Heart right ventricle (tissue), 16 donors: ENCODE data around the gene PCDHB12. TPM values are rescaled to one million over a fixed set of nuclear protein-coding genes. Genes with fewer than 3 reads are reported as not detected.

Experiments used
- ATAC-seq, 8 donors: fragments of 200-7000 bp; cut with Tn5 transposase; one replicate each; pipeline ENCODE4 v1.9.1; 2020; ENCODE audit warnings: mild to moderate bottlenecking in 8 of 8, moderate library complexity in 8 of 8, moderate number of reproducible peaks in 1 of 8
- DNase-seq, 2 donors: peaks; one replicate each; pipeline ENCODE4 v3.0.0-alpha.2; 2020
- H3K27ac ChIP-seq, 10 donors: fragments of 200-600 bp; sonication (generic) in 2 of 10; one replicate each; pipeline versions ENCODE4 v1.5.0 to v1.8.0; 2020 to 2022; ENCODE audit warnings: mild to moderate bottlenecking in 3 of 10
- H3K27me3 ChIP-seq, 7 donors: fragments of 200-600 bp; one replicate each; pipeline ENCODE4 v1.8.0; 2021 to 2022; ENCODE audit warnings: mild to moderate bottlenecking in 2 of 7
- H3K36me3 ChIP-seq, 9 donors: fragments of 200-600 bp; sonication (generic) in 1 of 9; one replicate each; pipeline versions ENCODE4 v1.5.0 to v1.8.0; 2020 to 2022; ENCODE audit warnings: mild to moderate bottlenecking in 2 of 9
- H3K4me1 ChIP-seq, 9 donors: fragments of 200-600 bp; sonication (generic) in 1 of 9; one replicate each; pipeline versions ENCODE4 v1.5.0 to v1.8.0; 2020 to 2022; ENCODE audit warnings: mild to moderate bottlenecking in 4 of 9
- H3K4me3 ChIP-seq, 10 donors: fragments of 200-600 bp; sonication (generic) in 2 of 10; one replicate each; pipeline versions ENCODE4 v1.5.0 to v1.8.0; 2020 to 2022; ENCODE audit warnings: mild to moderate bottlenecking in 7 of 10, moderate library complexity in 2 of 10
- H3K9me3 ChIP-seq, 11 donors: fragments of 200-600 bp in 10 of 11; sonication (generic) in 2 of 11; one replicate each; pipeline versions ENCODE4 v1.5.0 to v1.8.0; 2013 to 2022; ENCODE audit warnings: mild to moderate bottlenecking in 2 of 11, control low read depth in 1 of 11, moderate library complexity in 1 of 11
- WGBS, 2 donors: extraction: QIAGEN DNeasy Blood & Tissue Kit; methylation state at CpG; one replicate each; pipeline ENCODE4 v1.1.7; 2013; ENCODE audit warnings: inconsistent platforms in 1 of 2; 5-methylcytosine and 5-hydroxymethylcytosine counted together
- intact Hi-C, 10 donors: fragments of 100-400 bp; cut with DNase I; formaldehyde crosslinking; loops; one replicate each; pipeline versions ENCODE4 v1.11.1 to v1.14.2; 2022
- polyA plus RNA-seq, 2 donors: library from polyadenylated mRNA; stranded (reverse); fragments of 200-250 nt; gene quantifications; one replicate each; pipeline ENCODE4 v1.2.3, GENCODE V29; 2013
- total RNA-seq, 10 donors: library from RNA; stranded (reverse); fragmentation: NEBNext Ultra II Directional in 3 of 10; extraction: Animal tissue kit (Norgen Biotek cat#: 25700) in 3 of 10; gene quantifications; one replicate each; pipeline versions ENCODE4 v1.2.1 to v1.2.4, GENCODE V29; 2021 to 2023
- TF ChIP-seq, protein P1 (sequence below), 9 donors: fragments of 200-600 bp; sonication (generic) in 2 of 9; IDR thresholded peaks; one replicate each; pipeline versions ENCODE4 v1.5.0 to v1.8.0; 2021 to 2022; ENCODE audit warnings: antibody characterized with exemption in 9 of 9, mild to moderate bottlenecking in 5 of 9, moderate library complexity in 1 of 9
- donor health status: Arrhythmogenic right ventricular cardiomyopathy.
- donor health status: ischemic (EF 13 %, LVEDD 7.1; RV severe dilation, severe dysfunction).
- donor health status: healthy with polysubstance abuse.
- donor health status: DM: no; HTN: yes; CAD: no.
- donor health status: DM: no; HTN: no; CAD: no.
- donor health status: ischemic (EF 25% LVEDD 6.9; RV normal size, moderate dysfunction).
- donor health status: ischemic (EF 25% LVEDD 5.7; RV mildly dilated, moderate dysfunction).
- donor health status: healthy.
- donor health status: DM: yes; HTN: yes; CAD: no.
- donor health status: Ischemic cardiomyopathy.
- donor health status: ischemic (EF 35%, LVEDD 5.7; RV mildly dilated, moderate dysfunction).
- donor health status: nonischemic (EF 11% LVEDD 7.7; RV severe dilation, severe dysfunction).
- donor health status: DM: yes; HTN: yes; CAD: no.
- donor health status: PGD.
- donor health status: ischemic (EF 29% LVEDD 5.4; RV normal size, mild dysfunction).
- donor health status: nonischemic (EF 23%, LVEDD 6.1; RV moderate dilation, normal function).

Gene PCDHB12
- total and polyA plus RNA-seq, 12 donors, result 0.51 to 1.7 (median 1.0) TPM

DNA sequence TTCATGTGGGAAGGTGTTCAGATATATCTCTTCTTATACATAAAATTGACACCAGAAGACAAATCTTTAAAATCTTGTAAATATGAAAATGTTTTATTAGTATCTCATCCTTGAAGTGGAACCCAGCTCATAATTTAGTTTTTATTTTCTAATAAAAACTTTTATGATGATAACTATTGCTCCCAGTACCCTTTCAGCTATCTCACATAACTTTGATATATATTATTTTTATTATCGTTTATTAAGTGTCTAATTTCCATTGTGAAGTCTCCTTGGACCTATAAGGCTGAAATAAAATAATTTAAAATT lies 52.7 kb downstream of the PCDHB12 start:
- DNase-seq (no peak), ATAC-seq (no peak)
- no peak overlapping the region for H3K27ac ChIP-seq
- TF ChIP-seq, protein P1, sequence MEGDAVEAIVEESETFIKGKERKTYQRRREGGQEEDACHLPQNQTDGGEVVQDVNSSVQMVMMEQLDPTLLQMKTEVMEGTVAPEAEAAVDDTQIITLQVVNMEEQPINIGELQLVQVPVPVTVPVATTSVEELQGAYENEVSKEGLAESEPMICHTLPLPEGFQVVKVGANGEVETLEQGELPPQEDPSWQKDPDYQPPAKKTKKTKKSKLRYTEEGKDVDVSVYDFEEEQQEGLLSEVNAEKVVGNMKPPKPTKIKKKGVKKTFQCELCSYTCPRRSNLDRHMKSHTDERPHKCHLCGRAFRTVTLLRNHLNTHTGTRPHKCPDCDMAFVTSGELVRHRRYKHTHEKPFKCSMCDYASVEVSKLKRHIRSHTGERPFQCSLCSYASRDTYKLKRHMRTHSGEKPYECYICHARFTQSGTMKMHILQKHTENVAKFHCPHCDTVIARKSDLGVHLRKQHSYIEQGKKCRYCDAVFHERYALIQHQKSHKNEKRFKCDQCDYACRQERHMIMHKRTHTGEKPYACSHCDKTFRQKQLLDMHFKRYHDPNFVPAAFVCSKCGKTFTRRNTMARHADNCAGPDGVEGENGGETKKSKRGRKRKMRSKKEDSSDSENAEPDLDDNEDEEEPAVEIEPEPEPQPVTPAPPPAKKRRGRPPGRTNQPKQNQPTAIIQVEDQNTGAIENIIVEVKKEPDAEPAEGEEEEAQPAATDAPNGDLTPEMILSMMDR (IDR thresholded peaks at IDR 0.05), result no peak
- 32 to 74% methylated on average over 1 of the region's 1 CpG for WGBS, 2 donors
- no peak overlapping the region for H3K4me3 ChIP-seq
- no peaks in the 10 kb centered on the region for H3K4me1 ChIP-seq
- H3K36me3 ChIP-seq, result peaks cover 0 to 64% (median 0%) of the 10 kb centered on the region in 9 donors
- intact Hi-C loops, result no loop called here
- no peaks in the 10 kb centered on the region for H3K27me3 ChIP-seq
- H3K9me3 ChIP-seq, result peaks cover 5 to 100% (median 100%) of the 10 kb centered on the region in 11 donors

Other genes starting within 250 kb of the PCDHB12 start
Only the 30 nearest of the 37 such genes appear.
- gene PCDHB1, start 157.3 kb upstream of the PCDHB12 start, total RNA-seq, result not detected
- gene PCDHB1, start 157.3 kb upstream of the PCDHB12 start, polyA plus RNA-seq, result not detected
- gene PCDHB2, start 114.1 kb upstream of the PCDHB12 start, total RNA-seq, result 1 to 10 TPM in 8 of 10 donors, under 1 TPM in 2; 0.87 to 3.8 (median 2.2) TPM
- under 1 TPM; 0.58 to 0.59 TPM for gene PCDHB2, start 114.1 kb upstream of the PCDHB12 start, polyA plus RNA-seq
- gene PCDHB3, start 108.2 kb upstream of the PCDHB12 start, total RNA-seq, result 1 to 10 TPM in 6 of 10 donors, under 1 TPM in 4; 0.40 to 2.0 (median 1.1) TPM
- under 1 TPM; 0.29 to 0.37 TPM for gene PCDHB3, start 108.2 kb upstream of the PCDHB12 start, polyA plus RNA-seq
- 1 to 10 TPM; 1.3 to 3.3 (median 2.3) TPM for gene PCDHB4, start 86.9 kb upstream of the PCDHB12 start, total RNA-seq
- gene PCDHB4, start 86.9 kb upstream of the PCDHB12 start, polyA plus RNA-seq, result under 1 TPM; 0.51 to 0.78 TPM
- gene PCDHB5, start 73.5 kb upstream of the PCDHB12 start, total RNA-seq, result 1 to 10 TPM; 2.4 to 7.4 (median 4.6) TPM
- 1 to 10 TPM in 1 of 2 donors, under 1 TPM in 1; 0.73 to 1.2 TPM for gene PCDHB5, start 73.5 kb upstream of the PCDHB12 start, polyA plus RNA-seq
- gene PCDHB6, start 58.7 kb upstream of the PCDHB12 start, total RNA-seq, result under 1 TPM; 0.21 to 0.68 (median 0.44) TPM
- gene PCDHB6, start 58.7 kb upstream of the PCDHB12 start, polyA plus RNA-seq, result under 1 TPM; 0.16 to 0.51 TPM
- gene PCDHB7, start 36.1 kb upstream of the PCDHB12 start, total RNA-seq, result 1 to 10 TPM in 3 of 10 donors, under 1 TPM in 7; 0.17 to 1.2 (median 0.76) TPM
- gene PCDHB7, start 36.1 kb upstream of the PCDHB12 start, polyA plus RNA-seq, result under 1 TPM; 0.22 to 0.35 TPM
- 1 to 10 TPM in 8 of 10 donors, under 1 TPM in 2; 0.60 to 5.8 (median 2.0) TPM for gene PCDHB8, start 30.9 kb upstream of the PCDHB12 start, total RNA-seq
- under 1 TPM; 0.29 to 0.46 TPM for gene PCDHB8, start 30.9 kb upstream of the PCDHB12 start, polyA plus RNA-seq
- 1 to 10 TPM in 9 of 10 donors, under 1 TPM in 1; 0.98 to 3.7 (median 2.1) TPM for gene PCDHB16, start 26.3 kb upstream of the PCDHB12 start, total RNA-seq
- gene PCDHB16, start 26.3 kb upstream of the PCDHB12 start, polyA plus RNA-seq, result 1 to 10 TPM in 1 of 2 donors, under 1 TPM in 1; 0.62 to 1.4 TPM
- 1 to 10 TPM in 5 of 10 donors, under 1 TPM in 5; 0.34 to 3.4 (median 1.1) TPM for gene PCDHB9, start 21.6 kb upstream of the PCDHB12 start, total RNA-seq
- gene PCDHB9, start 21.6 kb upstream of the PCDHB12 start, polyA plus RNA-seq, result under 1 TPM; 0.25 to 0.59 TPM
- gene PCDHB10, start 16.4 kb upstream of the PCDHB12 start, total RNA-seq, result 1 to 10 TPM in 3 of 10 donors, under 1 TPM in 7; 0.28 to 1.3 (median 0.68) TPM
- under 1 TPM; 0.42 to 0.59 TPM for gene PCDHB10, start 16.4 kb upstream of the PCDHB12 start, polyA plus RNA-seq
- gene PCDHB11, start 9.1 kb upstream of the PCDHB12 start, total RNA-seq, result 1 to 10 TPM in 7 of 10 donors, under 1 TPM in 3; 0.64 to 2.8 (median 1.4) TPM
- under 1 TPM; 0.26 to 0.37 TPM for gene PCDHB11, start 9.1 kb upstream of the PCDHB12 start, polyA plus RNA-seq
- gene PCDHB13, start 5.2 kb downstream of the PCDHB12 start, total RNA-seq, result 1 to 10 TPM; 2.7 to 5.4 (median 3.6) TPM
- gene PCDHB13, start 5.2 kb downstream of the PCDHB12 start, polyA plus RNA-seq, result 1 to 10 TPM; 1.0 to 1.3 TPM
- gene PCDHB14, start 14.6 kb downstream of the PCDHB12 start, total RNA-seq, result 1 to 10 TPM; 1.4 to 9.0 (median 4.2) TPM
- 1 to 10 TPM; 1.2 to 2.2 TPM for gene PCDHB14, start 14.6 kb downstream of the PCDHB12 start, polyA plus RNA-seq
- gene PCDHB15, start 36.7 kb downstream of the PCDHB12 start, total RNA-seq, result 10 to 100 TPM in 2 of 10 donors, 1 to 10 TPM in 8; 3.3 to 10.5 (median 5.2) TPM
- gene PCDHB15, start 36.7 kb downstream of the PCDHB12 start, polyA plus RNA-seq, result 1 to 10 TPM; 2.3 to 3.4 TPM
- under 1 TPM in 2 of 10 donors, not detected in 8; 0.28 TPM for gene SLC25A2, start 95.3 kb downstream of the PCDHB12 start, total RNA-seq
- gene SLC25A2, start 95.3 kb downstream of the PCDHB12 start, polyA plus RNA-seq, result under 1 TPM in 1 of 2 donors, not detected in 1; 0.22 TPM
- 100 to 1,000 TPM in 8 of 10 donors, 10 to 100 TPM in 2; 93.4 to 111 (median 107) TPM for gene TAF7, start 112.1 kb downstream of the PCDHB12 start, total RNA-seq
- 10 to 100 TPM; 33.1 to 89.9 TPM for gene TAF7, start 112.1 kb downstream of the PCDHB12 start, polyA plus RNA-seq
- 1 to 10 TPM; 2.1 to 5.0 (median 2.8) TPM for gene PCDHGA1, start 121.8 kb downstream of the PCDHB12 start, total RNA-seq
- 1 to 10 TPM in 1 of 2 donors, under 1 TPM in 1; 0.57 to 1.5 TPM for gene PCDHGA1, start 121.8 kb downstream of the PCDHB12 start, polyA plus RNA-seq
- gene PCDHGA2, start 130.0 kb downstream of the PCDHB12 start, total RNA-seq, result 10 to 100 TPM in 6 of 10 donors, 1 to 10 TPM in 4; 7.0 to 15.3 (median 12.2) TPM
- 1 to 10 TPM; 1.6 to 2.0 TPM for gene PCDHGA2, start 130.0 kb downstream of the PCDHB12 start, polyA plus RNA-seq
- gene PCDHGA3, start 135.1 kb downstream of the PCDHB12 start, total RNA-seq, result 10 to 100 TPM; 10.0 to 21.0 (median 15.2) TPM
- 1 to 10 TPM; 1.3 to 7.5 TPM for gene PCDHGA3, start 135.1 kb downstream of the PCDHB12 start, polyA plus RNA-seq
- gene PCDHGB1, start 141.4 kb downstream of the PCDHB12 start, total RNA-seq, result 10 to 100 TPM in 3 of 10 donors, 1 to 10 TPM in 7; 5.2 to 13.2 (median 9.0) TPM
- 1 to 10 TPM in 1 of 2 donors, under 1 TPM in 1; 0.19 to 7.2 TPM for gene PCDHGB1, start 141.4 kb downstream of the PCDHB12 start, polyA plus RNA-seq
- gene PCDHGA4, start 146.3 kb downstream of the PCDHB12 start, total RNA-seq, result 10 to 100 TPM in 8 of 10 donors, 1 to 10 TPM in 2; 7.4 to 16.0 (median 10.5) TPM
- gene PCDHGA4, start 146.3 kb downstream of the PCDHB12 start, polyA plus RNA-seq, result 1 to 10 TPM in 1 of 2 donors, under 1 TPM in 1; 0.70 to 4.8 TPM
- 10 to 100 TPM in 7 of 10 donors, 1 to 10 TPM in 3; 8.2 to 17.0 (median 11.5) TPM for gene PCDHGB2, start 151.3 kb downstream of the PCDHB12 start, total RNA-seq
- gene PCDHGB2, start 151.3 kb downstream of the PCDHB12 start, polyA plus RNA-seq, result 1 to 10 TPM in 1 of 2 donors, under 1 TPM in 1; 0.64 to 5.2 TPM
- 1 to 10 TPM; 5.5 to 9.7 (median 7.1) TPM for gene PCDHGA5, start 155.4 kb downstream of the PCDHB12 start, total RNA-seq
- gene PCDHGA5, start 155.4 kb downstream of the PCDHB12 start, polyA plus RNA-seq, result 1 to 10 TPM in 1 of 2 donors, under 1 TPM in 1; 0.59 to 5.3 TPM
- gene PCDHGB3, start 161.5 kb downstream of the PCDHB12 start, total RNA-seq, result 10 to 100 TPM in 3 of 10 donors, 1 to 10 TPM in 7; 7.0 to 14.0 (median 9.3) TPM
- 1 to 10 TPM in 1 of 2 donors, under 1 TPM in 1; 0.39 to 5.1 TPM for gene PCDHGB3, start 161.5 kb downstream of the PCDHB12 start, polyA plus RNA-seq
- gene PCDHGA6, start 165.2 kb downstream of the PCDHB12 start, total RNA-seq, result 10 to 100 TPM in 1 of 10 donors, 1 to 10 TPM in 9; 5.4 to 10.6 (median 8.1) TPM
- 1 to 10 TPM; 1.2 to 9.4 TPM for gene PCDHGA6, start 165.2 kb downstream of the PCDHB12 start, polyA plus RNA-seq
- gene PCDHGA7, start 174.0 kb downstream of the PCDHB12 start, total RNA-seq, result 10 to 100 TPM in 1 of 10 donors, 1 to 10 TPM in 9; 5.9 to 11.5 (median 8.1) TPM
- 1 to 10 TPM in 1 of 2 donors, under 1 TPM in 1; 0.54 to 6.4 TPM for gene PCDHGA7, start 174.0 kb downstream of the PCDHB12 start, polyA plus RNA-seq
- 10 to 100 TPM in 1 of 10 donors, 1 to 10 TPM in 9; 5.1 to 10.9 (median 7.3) TPM for gene PCDHGB4, start 179.0 kb downstream of the PCDHB12 start, total RNA-seq
- 1 to 10 TPM in 1 of 2 donors, under 1 TPM in 1; 0.96 to 3.3 TPM for gene PCDHGB4, start 179.0 kb downstream of the PCDHB12 start, polyA plus RNA-seq
- gene PCDHGA8, start 183.9 kb downstream of the PCDHB12 start, total RNA-seq, result 10 to 100 TPM in 1 of 10 donors, 1 to 10 TPM in 9; 7.2 to 11.2 (median 8.7) TPM
- gene PCDHGA8, start 183.9 kb downstream of the PCDHB12 start, polyA plus RNA-seq, result 1 to 10 TPM in 1 of 2 donors, under 1 TPM in 1; 0.28 to 3.7 TPM
- gene PCDHGB5, start 189.2 kb downstream of the PCDHB12 start, total RNA-seq, result 10 to 100 TPM in 2 of 10 donors, 1 to 10 TPM in 8; 6.6 to 12.1 (median 8.2) TPM
- gene PCDHGB5, start 189.2 kb downstream of the PCDHB12 start, polyA plus RNA-seq, result 1 to 10 TPM; 1.6 to 3.8 TPM